G401.6 (cell line): ENCODE measurements around the gene PDK4.
"Not testable (repeated sequence)": the region's sequence is repeated elsewhere in the genome, so short reads cannot be mapped to it uniquely, and the experiment has no call there.

Experiments
- FAIRE-seq: peaks from 2 replicates; lab custom pipeline; 2012; peaks lifted over from hg19 to GRCh38; lab: Jason Lieb, UNC

PDK4 gene

GRCh38 chr7:95569720-95570119 lies 26.6 kb downstream of the PDK4 start:
- no peak for FAIRE-seq

- FAIRE-seq, result no peak
Measured at GRCh38 chr7:95560674-95561073, 35.6 kb downstream of the PDK4 start.

DNA sequence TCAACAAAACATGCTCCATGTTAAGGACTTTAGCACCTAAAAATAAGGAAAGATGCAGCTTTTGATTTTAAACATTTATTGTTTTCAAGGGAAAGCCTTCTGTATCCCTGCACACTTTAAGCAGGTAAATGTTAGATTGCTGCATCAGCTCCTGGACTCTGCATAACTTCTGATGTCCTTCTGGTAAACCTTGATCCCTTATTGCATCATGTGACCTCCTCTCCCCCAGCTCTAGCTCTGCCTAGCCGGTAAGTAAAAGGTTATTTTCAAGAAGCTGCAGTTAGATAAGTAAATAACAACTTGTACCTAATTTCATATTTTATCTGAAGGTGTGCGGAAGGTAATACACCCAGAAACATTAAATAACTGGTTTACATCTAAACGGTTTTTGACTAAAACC lies 37.5 kb downstream of the PDK4 start:
- no peak for FAIRE-seq

GRCh38 chr7:95556777-95557176 lies 39.5 kb downstream of the PDK4 start:
- no peak for FAIRE-seq

DNA sequence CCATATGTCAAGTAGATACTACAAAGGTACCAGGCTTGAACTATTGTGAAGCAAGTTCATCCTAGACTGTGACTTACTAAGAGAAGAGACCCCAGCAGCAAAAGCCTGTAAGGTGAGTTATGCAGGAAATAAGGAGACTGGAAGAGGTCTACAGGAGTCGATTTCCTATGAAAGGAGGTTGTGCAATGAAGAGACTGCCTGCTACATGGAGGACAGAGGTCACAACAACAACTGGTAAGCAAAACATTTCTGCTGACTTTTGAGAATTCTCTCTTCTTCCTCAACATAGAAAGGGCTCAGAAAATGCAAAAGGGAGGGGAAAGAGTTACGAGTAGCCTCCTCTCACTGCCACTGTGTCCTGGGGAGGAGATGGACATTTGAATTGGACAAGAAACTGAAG lies 42.4 kb downstream of the PDK4 start:
- no peak for FAIRE-seq

DNA sequence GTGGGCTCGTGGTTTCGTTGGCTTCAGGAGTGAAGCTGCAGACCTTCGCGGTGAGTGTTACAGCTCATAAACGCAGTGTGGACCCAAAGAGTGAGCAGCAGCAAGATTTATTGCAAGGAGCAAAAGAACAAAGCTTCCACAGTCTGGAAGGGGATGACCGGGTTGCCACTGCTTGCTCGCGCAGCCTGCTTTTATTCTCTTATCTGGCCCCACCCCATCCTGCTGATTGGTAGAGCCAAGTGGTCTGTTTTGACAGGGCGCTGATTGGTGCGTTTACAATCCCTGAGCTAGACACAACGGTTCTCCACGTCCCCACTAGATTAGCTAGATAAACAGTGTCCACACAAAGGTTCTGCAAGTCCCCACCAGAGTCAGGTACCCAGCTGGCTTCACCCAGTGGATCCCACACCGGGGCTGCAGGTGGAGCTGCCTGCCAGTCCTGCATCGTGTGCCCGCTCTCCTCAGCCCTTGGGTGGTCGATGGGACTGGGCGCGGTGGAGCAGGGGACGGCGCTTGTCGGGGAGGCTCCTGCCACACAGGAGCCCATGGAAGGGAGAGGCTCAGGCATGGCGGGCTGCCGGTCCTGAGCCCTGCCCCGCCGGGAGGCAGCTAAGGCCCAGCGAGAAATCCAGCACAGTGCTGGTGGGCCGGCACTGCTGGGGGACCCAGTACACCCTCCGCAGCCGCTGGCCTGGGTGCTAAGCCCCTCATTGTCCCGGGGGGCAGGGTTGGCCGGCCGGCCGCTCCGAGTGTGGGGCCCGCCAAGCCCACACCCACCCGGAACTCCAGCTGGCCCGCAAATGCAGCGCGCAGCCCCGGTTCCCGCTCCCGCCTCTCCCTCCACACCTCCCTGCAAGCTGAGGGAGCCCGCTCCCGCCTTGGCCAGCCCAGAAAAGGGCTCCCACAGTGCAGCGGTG lies 44.0 kb downstream of the PDK4 start:
- not testable (repeated sequence) for FAIRE-seq

DNA sequence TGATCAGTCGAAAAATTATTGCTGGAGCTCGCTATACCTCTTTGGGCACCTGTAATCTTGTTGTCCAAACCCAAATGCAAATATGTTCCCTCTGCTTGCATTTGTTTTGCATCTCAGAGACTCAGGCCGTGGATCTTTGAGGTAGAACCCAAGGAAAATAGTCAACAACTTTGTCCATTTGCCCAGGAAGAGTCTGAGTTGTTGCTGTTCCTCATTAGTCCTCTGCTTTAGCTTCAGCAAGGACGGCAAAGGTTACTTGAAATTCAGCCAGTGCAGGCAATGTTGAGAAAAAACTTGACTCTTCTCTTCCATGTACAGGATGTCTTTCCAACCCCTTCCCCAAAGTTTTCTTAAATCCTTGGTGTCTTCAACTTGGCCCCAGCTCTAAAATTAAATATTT lies 45.8 kb downstream of the PDK4 start:
- FAIRE-seq, result no peak

- FAIRE-seq, result no peak
Measured at GRCh38 chr7:95549818-95550529, 46.3 kb downstream of the PDK4 start.

DNA sequence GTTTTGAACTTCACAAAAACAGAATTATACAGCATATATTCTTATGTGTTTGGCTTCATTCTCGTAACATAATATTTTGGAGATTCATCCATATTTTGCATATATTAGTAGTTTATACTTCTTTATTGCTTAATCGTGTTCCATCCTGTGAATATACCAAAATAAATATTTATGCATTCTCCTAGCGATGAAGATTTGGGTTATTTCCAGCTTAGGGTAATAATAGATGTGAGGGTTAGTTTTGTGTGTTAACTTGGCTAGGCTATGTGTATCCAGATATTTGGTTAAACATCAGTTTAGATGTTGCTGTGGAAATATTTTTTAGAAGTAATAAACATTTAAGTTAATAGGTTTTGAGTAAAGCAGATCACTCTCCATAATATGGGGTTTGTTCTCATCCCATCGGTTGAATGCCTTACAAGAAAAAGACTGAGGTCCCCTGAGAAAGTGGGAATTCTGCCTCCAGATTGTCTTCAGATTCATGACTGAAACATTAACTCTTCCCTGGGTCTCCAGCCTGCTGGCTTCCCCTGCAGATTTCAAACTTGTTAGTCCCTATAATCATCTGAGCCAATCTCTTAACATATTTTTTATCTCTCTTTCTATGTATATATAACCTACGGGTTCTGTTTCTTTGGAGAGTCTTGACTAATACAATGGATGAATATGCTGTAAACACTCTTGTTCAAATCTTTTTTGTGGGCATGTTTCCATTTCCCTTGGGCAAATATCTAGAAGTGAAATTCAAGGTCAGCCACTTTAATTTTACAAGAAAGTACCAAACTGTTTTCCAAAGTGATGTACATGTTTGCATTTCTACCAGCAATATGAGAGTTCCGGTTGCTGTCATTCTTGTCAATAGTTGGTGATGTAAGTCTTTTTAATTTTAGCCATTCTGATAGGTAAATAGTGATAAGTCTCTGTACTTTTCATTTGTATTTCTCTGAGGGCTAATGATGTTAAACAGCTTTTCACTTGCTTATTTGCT lies 48.7 kb downstream of the PDK4 start:
- no peak for FAIRE-seq

GRCh38 chr7:95546647-95547046 lies 49.7 kb downstream of the PDK4 start:
- FAIRE-seq, result no peak

GRCh38 chr7:95545673-95546072 lies 50.6 kb downstream of the PDK4 start:
- FAIRE-seq, result no peak

DNA sequence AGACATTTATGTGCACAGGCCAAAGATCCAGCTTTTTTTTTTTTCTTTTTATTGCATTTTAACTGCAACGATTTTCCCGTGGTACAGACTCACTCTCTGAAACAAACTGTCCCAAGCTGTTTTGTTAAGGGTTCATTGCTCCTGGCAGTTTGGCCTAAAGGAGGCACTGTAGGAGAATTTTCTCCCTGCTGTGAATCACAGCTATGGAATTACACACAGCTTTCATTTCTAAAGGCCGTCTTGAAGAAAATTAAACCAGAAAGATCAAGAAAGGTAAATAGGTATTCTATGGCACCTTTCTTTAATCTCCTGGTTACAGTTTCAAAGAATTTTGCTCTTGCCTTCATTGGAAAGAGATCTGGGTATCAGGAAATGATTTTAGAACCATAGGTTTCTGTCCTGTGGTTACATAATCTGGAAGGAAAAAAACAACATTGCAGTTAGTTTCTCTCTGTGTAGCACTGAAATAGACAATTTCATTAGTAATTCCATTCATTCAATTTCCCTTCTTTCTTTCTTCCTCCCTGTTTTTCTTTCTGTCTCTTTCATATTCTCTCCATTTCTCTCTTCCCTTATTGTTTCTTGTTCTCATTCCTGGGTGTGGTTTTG lies 51.2 kb downstream of the PDK4 start:
- FAIRE-seq, result no peak

- FAIRE-seq, result no peak
Measured at GRCh38 chr7:95544171-95544570, 52.1 kb downstream of the PDK4 start.

- no peak for FAIRE-seq
Measured at GRCh38 chr7:95543312-95543711, 53.0 kb downstream of the PDK4 start.

GRCh38 chr7:95540366-95540765 lies 56.0 kb downstream of the PDK4 start:
- FAIRE-seq, result no peak

GRCh38 chr7:95539426-95539825 lies 56.9 kb downstream of the PDK4 start:
- no peak for FAIRE-seq

DNA sequence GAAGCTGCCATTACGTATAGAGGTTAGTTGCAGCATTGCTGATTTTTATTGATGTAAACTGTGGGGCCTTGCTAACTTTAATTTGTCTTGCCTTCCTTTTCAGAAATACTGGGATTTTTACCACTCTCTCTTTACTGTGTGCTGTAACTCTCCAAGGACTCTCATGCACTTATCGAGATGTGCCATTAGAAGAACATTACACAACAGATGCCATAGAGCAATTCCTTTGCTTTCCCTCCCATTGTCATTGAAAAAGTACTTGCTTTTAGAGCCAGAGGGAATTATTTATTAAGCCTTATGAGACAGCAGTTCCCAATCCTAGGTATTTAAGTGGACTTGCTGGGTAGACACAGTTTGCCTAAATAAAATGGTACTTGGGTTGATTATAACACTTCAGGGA lies 58.8 kb downstream of the PDK4 start:
- FAIRE-seq, result no peak

DNA sequence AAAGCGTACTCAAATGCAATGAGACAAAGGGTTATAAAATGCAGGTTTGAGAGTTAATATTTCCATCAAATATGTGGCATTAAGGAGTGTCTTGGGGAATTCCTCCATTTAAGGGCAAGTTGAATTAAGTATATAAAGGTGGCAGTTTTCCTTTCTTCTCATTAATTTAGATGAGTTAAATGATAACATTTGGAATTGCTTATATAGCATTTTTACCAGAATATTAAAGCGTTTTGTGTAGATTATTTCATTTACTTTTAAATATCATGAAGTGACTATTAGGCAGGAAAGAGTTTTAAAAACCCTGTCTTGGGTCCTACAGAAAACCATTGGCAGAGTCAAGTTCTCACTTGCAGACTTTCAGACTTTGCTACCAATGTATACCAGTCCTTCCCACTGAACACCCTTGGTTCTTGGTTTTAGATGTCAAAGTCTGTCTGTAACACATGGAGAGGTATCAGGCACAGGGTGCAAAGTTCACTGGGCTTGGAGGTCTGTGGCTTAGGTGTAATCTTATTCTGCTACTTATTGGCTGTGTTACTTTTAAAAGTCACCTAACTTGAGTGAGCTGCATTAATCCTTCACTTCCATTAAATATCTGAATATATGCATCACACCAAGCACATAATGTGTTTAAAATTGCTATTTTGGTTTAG lies 59.5 kb downstream of the PDK4 start:
- FAIRE-seq, result no peak

GRCh38 chr7:95535662-95536061 lies 60.7 kb downstream of the PDK4 start:
- FAIRE-seq, result no peak

GRCh38 chr7:95534796-95535195 lies 61.5 kb downstream of the PDK4 start:
- no peak for FAIRE-seq
